HG02588 (cell line): ENCODE measurements around the gene IL18BP.

Source experiments
- ATAC-seq: cut with Tn5 transposase; IDR thresholded peaks from one replicate; pipeline ENCODE4 v1.9.1; 2021; ENCODE audit warnings: mild to moderate bottlenecking, moderate library complexity; ENCODE audit not compliant: unreplicated experiment

The IL18BP gene

GRCh38 chr11:71996517-71996916 is 2.2 kb upstream of the IL18BP start:
- no peak for ATAC-seq

DNA sequence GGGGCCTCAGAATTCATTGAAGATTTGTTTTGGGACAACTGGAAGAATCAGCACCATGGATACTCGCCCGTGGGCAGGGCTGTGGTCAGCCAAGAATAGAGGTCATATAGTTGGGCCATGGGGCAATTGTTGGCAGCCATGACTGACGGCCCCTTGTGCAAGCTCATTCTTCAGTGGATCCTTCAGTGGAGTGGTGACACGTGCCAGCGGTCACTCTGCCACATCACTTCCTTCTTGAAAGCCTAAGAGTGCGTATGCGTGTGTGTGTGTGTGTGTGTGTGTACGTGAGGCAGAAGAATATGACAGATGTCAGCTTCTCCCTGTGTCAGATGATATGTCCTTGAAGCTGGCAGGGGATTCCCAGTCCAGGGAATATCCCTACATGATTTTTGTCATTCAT is 1.8 kb upstream of the IL18BP start:
- no peak for ATAC-seq

DNA sequence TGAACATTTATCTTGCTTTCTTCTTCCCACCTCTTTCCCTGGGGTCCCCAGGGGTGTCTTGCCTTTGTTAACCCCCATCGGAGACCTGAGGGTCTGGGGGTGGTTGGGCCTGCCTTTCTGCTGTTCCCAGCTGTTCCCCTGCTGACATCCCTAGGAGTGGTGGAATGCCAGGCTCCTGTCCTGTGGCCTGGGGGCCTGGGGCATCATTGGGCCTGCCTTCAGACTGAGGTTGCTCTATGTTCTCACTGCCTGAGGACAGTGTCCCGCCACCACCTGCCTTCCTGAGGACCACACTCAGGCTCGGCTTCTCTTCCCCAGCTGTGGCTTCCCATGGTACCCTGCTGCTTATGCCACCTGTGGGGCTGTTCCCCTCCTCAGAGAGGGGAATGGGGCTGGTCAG is 1.1 kb upstream of the IL18BP start:
- no peak for ATAC-seq

- no peak for ATAC-seq
Observed at GRCh38 chr11:71998061-71998460, 648 bp upstream of the IL18BP start.

- ATAC-seq: no peak
Observed at GRCh38 chr11:71999362-71999761, 653 bp downstream of the IL18BP start.

- ATAC-seq: no peak
Observed at GRCh38 chr11:71999798-72000197, 1.1 kb downstream of the IL18BP start.

GRCh38 chr11:72000202-72000867 is 1.6 kb downstream of the IL18BP start:
- ATAC-seq: no peak

- ATAC-seq: no peak
Observed at GRCh38 chr11:72001285-72001684, 2.6 kb downstream of the IL18BP start.

DNA sequence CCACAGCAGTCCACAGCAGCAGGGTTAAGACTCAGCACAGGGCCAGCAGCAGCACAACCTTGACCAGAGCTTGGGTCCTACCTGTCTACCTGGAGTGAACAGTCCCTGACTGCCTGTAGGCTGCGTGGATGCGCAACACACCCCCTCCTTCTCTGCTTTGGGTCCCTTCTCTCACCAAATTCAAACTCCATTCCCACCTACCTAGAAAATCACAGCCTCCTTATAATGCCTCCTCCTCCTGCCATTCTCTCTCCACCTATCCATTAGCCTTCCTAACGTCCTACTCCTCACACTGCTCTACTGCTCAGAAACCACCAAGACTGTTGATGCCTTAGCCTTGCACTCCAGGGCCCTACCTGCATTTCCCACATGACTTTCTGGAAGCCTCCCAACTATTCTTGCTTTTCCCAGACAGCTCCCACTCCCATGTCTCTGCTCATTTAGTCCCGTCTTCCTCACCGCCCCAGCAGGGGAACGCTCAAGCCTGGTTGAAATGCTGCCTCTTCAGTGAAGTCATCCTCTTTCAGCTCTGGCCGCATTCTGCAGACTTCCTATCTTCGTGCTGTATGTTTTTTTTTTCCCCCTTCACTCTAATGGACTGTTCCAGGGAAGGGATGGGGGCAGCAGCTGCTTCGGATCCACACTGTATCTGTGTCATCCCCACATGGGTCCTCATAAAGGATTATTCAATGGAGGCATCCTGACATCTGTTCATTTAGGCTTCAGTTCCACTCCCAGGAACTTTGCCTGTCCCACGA is 3.3 kb downstream of the IL18BP start:
- no peak for ATAC-seq

DNA sequence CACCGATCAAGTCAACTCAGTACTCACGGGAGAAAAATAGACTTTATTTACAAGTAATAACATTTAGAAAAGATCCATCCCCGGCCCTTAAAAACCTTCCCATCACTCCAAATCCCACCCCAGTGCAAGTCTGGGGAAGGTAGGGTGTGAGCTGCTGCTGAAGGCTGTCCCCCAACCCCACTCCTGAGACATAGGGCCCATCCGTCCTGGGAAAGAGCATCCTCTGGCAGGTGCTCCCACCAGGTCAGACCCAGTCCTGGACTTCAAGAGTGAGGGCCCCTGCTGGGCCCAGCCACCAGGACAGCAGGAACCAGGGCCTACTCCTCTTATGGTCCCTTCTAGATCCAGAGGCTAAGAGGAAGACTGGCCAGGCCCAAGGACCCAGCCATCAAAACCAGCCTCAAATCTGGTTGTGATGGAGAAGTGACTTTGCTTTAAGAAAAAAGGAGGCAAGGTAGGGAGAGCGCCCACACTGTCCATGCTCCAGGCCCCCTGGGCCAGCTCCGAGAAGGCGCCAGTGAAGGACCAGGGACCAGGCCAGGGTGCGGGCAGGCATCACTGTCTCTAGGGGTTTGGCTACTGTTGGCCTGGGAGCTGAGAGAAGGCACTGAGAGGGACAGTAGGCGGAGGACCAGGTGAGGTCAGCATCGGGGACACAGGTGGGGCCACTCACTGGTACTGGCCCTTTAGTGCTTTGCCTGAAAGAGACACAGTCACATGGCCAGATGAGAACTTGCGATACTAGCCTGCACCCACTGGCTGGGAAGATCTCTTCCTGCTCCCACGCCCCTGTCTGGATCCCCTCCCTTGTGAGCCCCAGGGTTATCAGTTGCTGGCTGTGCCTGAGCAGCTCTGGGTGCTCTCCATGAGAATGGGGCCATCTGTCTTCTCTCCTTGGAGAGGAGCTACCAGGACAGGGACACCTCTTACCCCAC is 4.4 kb downstream of the IL18BP start:
- no peak for ATAC-seq

DNA sequence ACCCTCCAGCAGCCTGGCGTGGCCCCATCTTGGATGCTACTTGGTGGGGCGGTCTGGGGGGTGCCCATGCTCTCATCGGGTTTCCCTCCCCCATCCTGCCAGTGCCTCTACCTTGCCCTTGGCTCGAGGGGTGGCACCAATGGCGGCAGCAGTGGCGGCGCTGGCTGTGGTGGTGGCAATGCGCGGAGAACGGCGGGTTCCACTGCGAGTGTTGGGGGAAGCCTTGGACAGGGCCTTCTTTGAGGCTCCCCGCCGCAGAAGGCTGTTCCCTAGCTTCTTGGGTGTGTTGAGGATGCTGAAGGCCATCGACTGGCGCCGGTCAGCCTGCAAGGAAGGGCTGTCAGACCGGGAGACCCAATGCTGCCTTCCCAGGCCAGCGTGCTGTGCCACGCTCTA is 5.1 kb downstream of the IL18BP start:
- ATAC-seq: no peak

GRCh38 chr11:72004515-72005346 is 6.0 kb downstream of the IL18BP start:
- no peak for ATAC-seq

- ATAC-seq: no peak
Observed at GRCh38 chr11:72005347-72006260, 6.9 kb downstream of the IL18BP start.

DNA sequence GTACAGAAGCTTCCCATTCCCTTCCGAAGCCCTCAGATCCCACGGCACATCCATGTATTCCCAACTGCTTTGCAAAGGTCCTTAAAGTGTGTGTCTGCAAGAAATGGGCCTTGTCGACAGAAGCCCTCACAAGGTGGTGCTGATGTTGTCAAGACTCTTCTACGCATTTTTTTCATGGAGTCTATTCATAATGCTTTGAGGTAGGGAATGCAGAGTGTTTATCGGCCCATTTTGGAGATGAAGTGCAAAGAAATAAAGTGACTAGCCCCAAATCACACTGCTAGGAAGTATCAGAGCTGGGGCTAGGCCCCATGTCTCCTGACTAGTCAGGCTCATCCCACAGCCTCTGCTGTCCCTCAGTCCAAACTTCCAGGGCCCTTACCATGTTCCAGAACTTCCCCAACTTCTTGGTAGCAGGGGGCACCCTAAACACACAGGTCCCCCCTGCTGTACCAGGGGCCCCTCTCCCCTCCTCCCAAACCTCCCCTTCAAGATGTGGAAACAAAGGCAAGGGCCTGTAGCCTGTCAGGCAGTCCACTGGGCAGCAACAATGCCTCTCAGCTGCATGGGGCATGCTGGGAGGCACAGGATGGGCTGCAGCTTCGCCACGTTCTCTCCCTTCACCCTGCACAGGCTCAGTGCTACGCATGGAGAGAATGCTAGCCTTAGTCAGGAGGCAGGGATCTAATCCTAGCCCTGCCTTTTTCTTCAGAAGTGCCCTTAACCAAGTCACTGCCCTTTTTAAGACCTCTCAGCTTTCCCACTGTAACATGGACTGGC is 7.8 kb downstream of the IL18BP start:
- ATAC-seq: no peak

DNA sequence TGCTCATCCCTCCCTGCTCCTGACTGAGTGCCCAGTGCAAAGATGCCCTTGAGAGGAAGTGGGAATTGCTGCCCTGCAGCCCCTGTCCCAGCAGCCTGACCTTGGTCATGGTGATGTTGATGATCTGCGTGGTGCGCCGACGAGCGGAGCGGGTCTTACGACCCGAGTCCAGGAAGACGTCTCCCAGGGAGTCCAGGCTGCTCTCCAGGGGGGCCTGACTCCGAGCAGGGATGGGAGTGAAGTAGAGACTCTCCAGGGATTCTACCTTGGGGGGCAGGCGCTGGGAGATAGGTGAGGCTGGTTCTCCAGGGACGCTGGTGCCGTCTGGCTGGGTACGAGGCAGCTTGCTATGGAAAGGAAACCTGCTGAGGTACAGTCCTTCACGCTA is 8.4 kb downstream of the IL18BP start:
- ATAC-seq: no peak

DNA sequence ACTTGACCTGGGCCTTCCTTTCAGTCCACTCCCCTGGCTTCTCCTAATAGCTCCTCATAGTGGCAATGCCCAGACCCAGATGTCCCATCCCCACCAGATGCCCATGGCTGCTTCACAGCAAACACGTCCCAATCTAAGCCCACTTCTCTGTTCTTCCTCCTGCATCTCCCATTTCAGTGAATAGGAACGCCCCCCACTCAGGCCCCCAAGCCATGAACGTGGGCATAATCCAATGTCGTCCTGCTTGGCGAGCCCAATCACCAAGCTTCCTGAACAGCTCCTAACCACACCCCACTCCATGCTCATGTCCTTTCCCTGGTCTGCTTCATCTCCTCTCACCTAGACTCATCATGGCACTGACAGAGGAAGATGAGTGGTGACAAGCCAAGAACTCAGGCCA is 8.9 kb downstream of the IL18BP start:
- no peak for ATAC-seq

DNA sequence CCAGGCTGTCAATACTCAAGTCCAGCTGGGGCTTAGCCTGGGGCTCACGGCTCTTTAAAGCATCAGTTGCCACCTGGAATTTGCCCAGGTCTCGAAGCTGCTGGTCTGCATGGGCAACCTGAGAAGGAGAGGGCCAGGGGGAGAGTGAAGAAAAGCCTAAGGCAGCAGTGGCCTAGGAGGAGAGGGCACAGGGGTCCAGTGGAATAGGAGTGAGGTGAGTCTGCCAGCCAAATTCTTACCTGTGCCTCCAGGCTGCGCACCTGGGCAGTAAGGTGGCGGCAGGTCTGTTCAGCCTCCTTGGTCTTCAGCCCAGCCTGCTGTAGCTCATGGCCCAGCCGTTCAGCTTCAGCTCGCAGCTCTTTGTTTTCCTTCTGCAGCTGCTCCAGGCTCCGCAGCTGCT is 10.0 kb downstream of the IL18BP start:
- no peak for ATAC-seq

- no peak for ATAC-seq
Observed at GRCh38 chr11:72009156-72009555, 10.4 kb downstream of the IL18BP start.
